ENCODE measurements around the gene ADGRA1. TPM values are rescaled to one million over a fixed set of nuclear protein-coding genes. Genes with fewer than 3 reads are reported as not detected.

The ADGRA1 gene
- total and polyA plus RNA-seq, 2 of the 8 experiments (the other 6 are each of a cell fraction or from before 2014, with no cell fraction given): 0.17 to 0.21 TPM

- TF ChIP-seq CHD7 (IDR thresholded peaks at IDR 0.05; ENCODE audit: insufficient replicate concordance, low read length): no peak
- no peak for TF ChIP-seq BRCA1 (IDR thresholded peaks at IDR 0.05; ENCODE audit: low read depth, low read length)
- no peak for TF ChIP-seq YY1 (IDR thresholded peaks at IDR 0.05; ENCODE audit: low read depth, low read length)
- TF ChIP-seq SIRT6 (IDR thresholded peaks at IDR 0.05; ENCODE audit: low read length): no peak
- no peak for TF ChIP-seq SIN3A (conservative IDR thresholded peaks at IDR 0.05 in 1 of 2, IDR thresholded peaks at IDR 0.05 in 1 of 2; ENCODE audit: low read depth in 1 of 2, low read length in 2 of 2)
- TF ChIP-seq KDM1A (IDR thresholded peaks at IDR 0.05; ENCODE audit: borderline replicate concordance, low read length): no peak
- TF ChIP-seq CBX5 (IDR thresholded peaks at IDR 0.05; ENCODE audit: low read depth, low read length): no peak
Measured at GRCh38 chr10:133166504-133166827, 78.7 kb downstream of the ADGRA1 start (continued).
